NCI-H1436 (cell line): ENCODE data around the gene PRAF2.

Source experiments
- DNase-seq: peaks from one replicate; lab custom pipeline; 2025; lab: John Stamatoyannopoulos, UW

The PRAF2 gene

GRCh38 chrX:49072712-49073095 is 1.1 kb downstream of the PRAF2 start:
- no peak for DNase-seq

GRCh38 chrX:49071877-49072711 is 1.7 kb downstream of the PRAF2 start:
- no peak for DNase-seq

- no peak for DNase-seq
Observed at GRCh38 chrX:49070988-49071387, 2.8 kb downstream of the PRAF2 start.

GRCh38 chrX:49069038-49069437 is 4.8 kb downstream of the PRAF2 start:
- DNase-seq, result no peak

- DNase-seq, result no peak
Observed at GRCh38 chrX:49067285-49068120, 6.3 kb downstream of the PRAF2 start.

- DNase-seq, result no peak
Observed at GRCh38 chrX:49066690-49067089, 7.1 kb downstream of the PRAF2 start.

GRCh38 chrX:49066278-49066677 is 7.5 kb downstream of the PRAF2 start:
- DNase-seq, result no peak

- DNase-seq, result no peak
Observed at GRCh38 chrX:49064735-49065134, 9.1 kb downstream of the PRAF2 start.

- no peak for DNase-seq
Observed at GRCh38 chrX:49064303-49064702, 9.5 kb downstream of the PRAF2 start.

GRCh38 chrX:49063715-49064114 is 10.1 kb downstream of the PRAF2 start:
- DNase-seq, result no peak

- no peak for DNase-seq
Observed at GRCh38 chrX:49061916-49062315, 11.9 kb downstream of the PRAF2 start.

- no peak for DNase-seq
Observed at GRCh38 chrX:49061490-49061889, 12.3 kb downstream of the PRAF2 start.

GRCh38 chrX:49060914-49061313 is 12.9 kb downstream of the PRAF2 start:
- no peak for DNase-seq

- no peak for DNase-seq
Observed at GRCh38 chrX:49059681-49060085, 14.1 kb downstream of the PRAF2 start.

- DNase-seq, result no peak
Observed at GRCh38 chrX:49059201-49059600, 14.6 kb downstream of the PRAF2 start.

GRCh38 chrX:49058794-49059193 is 15.0 kb downstream of the PRAF2 start, which contains the start of gene CCDC120:
CCDC120 (plus strand) TSS chrX:49058999; CDS start chrX:49062042, 3,043 bp downstream.
- no peak for DNase-seq

GRCh38 chrX:49054073-49054762 is 19.6 kb downstream of the PRAF2 start:
- DNase-seq, result no peak

- peak; percentile 71 for DNase-seq
Observed at GRCh38 chrX:49053223-49054072, 20.4 kb downstream of the PRAF2 start.

GRCh38 chrX:49043987-49044281 is 29.9 kb downstream of the PRAF2 start:
- no peak for DNase-seq

- peak; percentile 96 for DNase-seq
Observed at GRCh38 chrX:49043220-49043986, 30.4 kb downstream of the PRAF2 start, which contains the start of gene TFE3. TFE3 (minus strand) TSS chrX:49043357; CDS start chrX:49043226, 131 bp downstream.
